AG10803 (cell line): ENCODE results near the gene FUT4.

Experiments
- DNase-seq: peaks from one replicate; pipeline ENCODE4 v3.0.0; 2010; ENCODE audit warnings: low read depth
- H3K4me3 ChIP-seq: 2 replicates; pipeline ENCODE4 v1.5.1; 2011; ENCODE audit warnings: mild to moderate bottlenecking, low read length, control low read depth
- CTCF ChIP-seq: conservative IDR thresholded peaks from 2 replicates; pipeline ENCODE4 v1.5.1; 2011; ENCODE audit warnings: mild to moderate bottlenecking, low read length, control low read depth, inconsistent platforms

FUT4 gene

GRCh38 chr11:94533696-94534630, 9.8 kb upstream of the FUT4 start:
- TF ChIP-seq CTCF = no peak

GRCh38 chr11:94536386-94536785, 7.3 kb upstream of the FUT4 start:
- DNase-seq = no peak

More at GRCh38 chr11:94533696-94534630, 9.8 kb upstream of the FUT4 start:
- no peak for DNase-seq
- H3K4me3 ChIP-seq = no peak overlapping the region

GRCh38 chr11:94537031-94537600, 6.6 kb upstream of the FUT4 start:
- DNase-seq = peak; percentile 78
- no peak for TF ChIP-seq CTCF
- no peak overlapping the region for H3K4me3 ChIP-seq

More at GRCh38 chr11:94536386-94536785, 7.3 kb upstream of the FUT4 start:
- no peak for TF ChIP-seq CTCF
- no peak overlapping the region for H3K4me3 ChIP-seq

GRCh38 chr11:94539420-94539819, 4.3 kb upstream of the FUT4 start:
- DNase-seq = no peak
- TF ChIP-seq CTCF = no peak
- no peak overlapping the region for H3K4me3 ChIP-seq

- TF ChIP-seq CTCF = no peak
- peak overlapping the region; percentile 67 for H3K4me3 ChIP-seq
- no peak for DNase-seq
These were observed 1.0 kb downstream of the FUT4 start for GRCh38 chr11:94544646-94545263.

- H3K4me3 ChIP-seq = peak overlapping the region; percentile 67
- TF ChIP-seq CTCF = no peak
- DNase-seq = peak; percentile 40
These were observed 1.8 kb downstream of the FUT4 start for GRCh38 chr11:94545264-94546161.
